Measurements from ENCODE around the gene P4HA2. TPM values are rescaled to one million over a fixed set of nuclear protein-coding genes. Genes with fewer than 3 reads are reported as not detected.

Gene P4HA2
- total and polyA plus RNA-seq, 9 donors, result 40.7 to 71.3 (median 50.5) TPM

DNA sequence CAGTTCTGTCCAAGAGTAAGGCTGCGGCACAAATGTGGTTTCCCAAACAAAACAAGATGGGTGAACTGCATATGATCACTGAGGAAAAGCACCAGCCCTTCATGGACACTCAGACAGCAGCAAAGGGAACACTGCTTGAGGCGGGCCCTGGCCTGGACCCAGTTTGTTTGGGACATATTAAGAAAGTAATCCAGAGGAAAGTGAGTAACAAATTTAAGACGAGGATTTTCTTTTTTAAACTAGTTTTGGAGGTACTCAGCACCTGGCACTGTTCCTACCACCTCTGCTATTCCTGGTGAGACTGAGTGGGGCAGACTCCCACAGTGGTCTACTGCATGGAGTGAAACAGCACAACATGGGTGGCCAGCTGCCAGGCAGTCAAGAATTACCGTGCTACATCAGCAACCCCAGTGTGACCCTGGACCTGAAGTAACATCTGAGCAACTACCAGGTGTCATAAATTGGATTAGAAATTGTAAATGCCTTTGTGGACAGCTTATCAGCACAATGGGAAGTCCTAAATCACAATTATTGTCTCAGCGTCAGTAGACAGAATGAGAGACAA is 28.5 kb downstream of the P4HA2 start:
- Histone ChIP-seq H3K4me1 (ENCODE audit: control insufficient read depth, insufficient read depth, low read length) (peaks cover 15% of the 10 kb centered on the region), H3K36me3 (ENCODE audit: control insufficient read depth, insufficient read depth, low read length) (peaks cover 78% of the 10 kb centered on the region), H3K4me3 (ENCODE audit: low read length) (no peak overlapping the region), H3K27me3 (ENCODE audit: control insufficient read depth, insufficient read depth, low read length) (peaks cover 2% of the 10 kb centered on the region), H3K9me3 (replicated peaks; ENCODE audit: control insufficient read depth, low read depth, low read length) (no peaks in the 10 kb centered on the region), H3K27ac (ENCODE audit: low read length) (no peak overlapping the region)
- DNase-seq, result no peak
- WGBS (ENCODE audit: insufficient coverage), result 64% methylated on average over 3 of the region's 5 CpGs

GRCh38 chr5:132198571-132198970 is 29.1 kb downstream of the P4HA2 start:
- Histone ChIP-seq H3K4me1 (ENCODE audit: control insufficient read depth, insufficient read depth, low read length) (peaks cover 15% of the 10 kb centered on the region), H3K27ac (ENCODE audit: low read length) (no peak overlapping the region), H3K27me3 (ENCODE audit: control insufficient read depth, insufficient read depth, low read length) (peaks cover 2% of the 10 kb centered on the region), H3K9me3 (replicated peaks; ENCODE audit: control insufficient read depth, low read depth, low read length) (no peaks in the 10 kb centered on the region), H3K36me3 (ENCODE audit: control insufficient read depth, insufficient read depth, low read length) (peaks cover 73% of the 10 kb centered on the region), H3K4me3 (ENCODE audit: low read length) (no peak overlapping the region)
- no peak for DNase-seq
- WGBS (ENCODE audit: insufficient coverage), result 90% methylated on average over 2 of the region's 5 CpGs

GRCh38 chr5:132195727-132196126 is 31.9 kb downstream of the P4HA2 start:
- H3K27me3 ChIP-seq (ENCODE audit: control insufficient read depth, insufficient read depth, low read length), result no peaks in the 10 kb centered on the region
- 83% methylated on average over 1 of the region's 1 CpG for WGBS (ENCODE audit: insufficient coverage)
- no peaks in the 10 kb centered on the region for H3K9me3 ChIP-seq (replicated peaks; ENCODE audit: control insufficient read depth, low read depth, low read length)
- no peak overlapping the region for H3K4me3 ChIP-seq (ENCODE audit: low read length)
- peaks cover 62% of the 10 kb centered on the region for H3K36me3 ChIP-seq (ENCODE audit: control insufficient read depth, insufficient read depth, low read length)
- H3K4me1 ChIP-seq (ENCODE audit: control insufficient read depth, insufficient read depth, low read length), result peaks cover 12% of the 10 kb centered on the region
- no peak for DNase-seq
- no peak overlapping the region for H3K27ac ChIP-seq (ENCODE audit: low read length)

DNA sequence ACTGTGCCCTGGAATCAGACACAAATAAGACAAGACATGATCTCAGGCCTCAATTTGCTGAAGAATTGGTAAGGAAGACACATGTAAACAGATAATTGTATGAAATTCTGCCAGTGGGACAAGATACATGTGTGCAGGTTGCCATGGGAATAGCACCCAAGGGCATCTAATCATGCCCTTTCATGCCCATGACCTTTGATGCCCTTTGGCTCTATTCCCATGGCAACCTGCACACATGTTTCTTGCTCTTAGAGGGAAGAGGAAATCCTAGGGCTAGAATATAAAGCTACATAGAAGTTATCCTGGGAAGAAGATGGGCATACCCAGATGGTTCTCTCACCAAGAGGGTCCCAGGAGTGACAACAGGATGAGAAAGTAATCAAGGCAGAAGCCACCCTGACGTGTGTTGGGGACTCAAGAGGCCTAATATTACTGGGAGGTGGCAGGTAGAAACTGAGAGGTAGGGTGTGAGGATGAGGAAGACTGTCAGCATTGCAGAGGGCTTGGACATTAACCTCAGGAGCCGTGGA is 34.4 kb downstream of the P4HA2 start:
- peaks cover 12% of the 10 kb centered on the region for H3K4me1 ChIP-seq (ENCODE audit: control insufficient read depth, insufficient read depth, low read length)
- H3K36me3 ChIP-seq (ENCODE audit: control insufficient read depth, insufficient read depth, low read length), result peaks cover 42% of the 10 kb centered on the region
- DNase-seq, result no peak
- no peak overlapping the region for H3K27ac ChIP-seq (ENCODE audit: low read length)
- no peak overlapping the region for H3K4me3 ChIP-seq (ENCODE audit: low read length)
- H3K27me3 ChIP-seq (ENCODE audit: control insufficient read depth, insufficient read depth, low read length), result no peaks in the 10 kb centered on the region
- H3K9me3 ChIP-seq (replicated peaks; ENCODE audit: control insufficient read depth, low read depth, low read length), result no peaks in the 10 kb centered on the region
- WGBS (ENCODE audit: insufficient coverage), result 69% methylated on average over 2 of the region's 2 CpGs

DNA sequence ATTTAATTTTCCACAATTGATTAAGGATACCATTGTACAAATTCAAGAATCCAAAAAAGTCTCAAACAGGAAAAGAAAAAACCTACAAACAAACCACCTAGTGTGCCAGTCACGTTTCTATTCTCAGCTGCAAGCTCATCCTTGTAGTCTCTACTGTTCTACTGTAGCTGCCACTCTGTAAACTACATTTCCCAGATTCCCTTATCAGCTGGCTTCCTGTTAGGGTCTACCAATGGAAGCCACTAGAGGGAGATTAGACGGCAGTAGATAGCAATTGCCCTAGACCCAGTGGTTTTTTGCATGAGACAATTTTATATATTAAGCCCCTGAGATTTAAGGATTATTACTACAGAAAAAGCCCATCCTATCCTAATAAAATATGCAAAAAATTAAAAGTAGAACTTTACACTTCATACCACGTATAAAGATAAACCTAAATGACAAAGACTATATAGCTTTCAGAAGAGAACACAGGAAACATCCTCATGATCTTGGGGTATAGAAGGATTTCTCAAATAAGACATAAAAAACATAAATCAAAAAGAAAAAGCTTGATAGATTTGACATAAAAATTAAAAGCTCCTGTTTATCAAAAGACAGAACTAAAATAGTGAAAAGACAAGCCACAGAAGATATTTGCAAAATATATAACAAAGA is 37.4 kb downstream of the P4HA2 start:
- H3K9me3 ChIP-seq (replicated peaks; ENCODE audit: control insufficient read depth, low read depth, low read length), result no peaks in the 10 kb centered on the region
- H3K36me3 ChIP-seq (ENCODE audit: control insufficient read depth, insufficient read depth, low read length), result peaks cover 25% of the 10 kb centered on the region
- peak; percentile 85 for DNase-seq
- H3K4me1 ChIP-seq (ENCODE audit: control insufficient read depth, insufficient read depth, low read length), result peaks cover 11% of the 10 kb centered on the region
- no peak overlapping the region for H3K27ac ChIP-seq (ENCODE audit: low read length)
- H3K4me3 ChIP-seq (ENCODE audit: low read length), result no peak overlapping the region
- H3K27me3 ChIP-seq (ENCODE audit: control insufficient read depth, insufficient read depth, low read length), result no peaks in the 10 kb centered on the region
- no CpG with 5 or more reads among the region's 3 CpGs for WGBS (ENCODE audit: insufficient coverage)

DNA sequence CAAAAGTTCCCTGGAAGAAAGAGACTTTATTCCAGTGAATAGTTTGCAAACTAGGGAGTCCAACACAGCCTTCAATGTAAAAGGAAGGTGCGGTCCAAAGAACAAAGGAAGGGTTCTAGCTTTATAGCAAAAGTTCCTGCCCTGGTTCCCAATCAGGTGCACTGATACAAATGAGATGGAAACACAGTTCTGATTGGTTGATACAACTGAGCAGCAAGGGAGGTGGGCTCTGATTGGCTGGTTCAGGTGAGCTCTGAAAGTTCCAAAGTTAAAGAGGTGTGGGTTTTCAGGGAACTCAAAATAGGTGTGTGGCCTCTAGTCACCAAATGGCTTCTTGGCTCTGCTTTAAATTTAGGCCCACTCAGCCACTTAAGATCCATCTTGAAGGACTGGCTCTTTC is 43.1 kb downstream of the P4HA2 start:
- DNase-seq, result no peak
- no peaks in the 10 kb centered on the region for H3K9me3 ChIP-seq (replicated peaks; ENCODE audit: control insufficient read depth, low read depth, low read length)
- 100% methylated on average over 1 of the region's 1 CpG for WGBS (ENCODE audit: insufficient coverage)

DNA sequence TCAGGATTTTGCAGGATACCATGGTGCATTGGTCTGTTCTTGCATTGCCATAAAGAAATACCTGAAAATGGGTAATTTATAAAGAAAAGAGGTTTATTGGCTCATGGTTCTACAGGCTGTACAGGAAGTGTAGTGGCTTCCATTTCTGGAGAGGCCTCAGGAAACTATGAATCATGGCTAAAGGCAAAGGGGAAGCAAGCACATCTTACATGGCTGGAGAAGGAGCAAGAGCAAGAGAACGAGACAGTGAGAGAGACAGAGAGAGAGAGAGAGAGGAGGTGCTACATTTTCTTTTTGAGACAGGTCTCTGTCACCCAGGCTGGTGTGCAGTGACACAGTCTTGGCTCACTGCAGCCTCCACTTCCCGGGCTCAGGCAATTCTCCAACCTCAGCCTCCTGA is 43.9 kb downstream of the P4HA2 start:
- WGBS (ENCODE audit: insufficient coverage), result 88% methylated on average over 1 of the region's 2 CpGs
- DNase-seq, result peak; percentile 39
- Histone ChIP-seq H3K27ac (ENCODE audit: low read length) (no peak overlapping the region), H3K4me3 (ENCODE audit: low read length) (no peak overlapping the region), H3K4me1 (ENCODE audit: control insufficient read depth, insufficient read depth, low read length) (peaks cover 4% of the 10 kb centered on the region), H3K36me3 (ENCODE audit: control insufficient read depth, insufficient read depth, low read length) (no peaks in the 10 kb centered on the region), H3K27me3 (ENCODE audit: control insufficient read depth, insufficient read depth, low read length) (no peaks in the 10 kb centered on the region), H3K9me3 (replicated peaks; ENCODE audit: control insufficient read depth, low read depth, low read length) (no peaks in the 10 kb centered on the region)

More for the DNA sequence above, 43.1 kb downstream of the P4HA2 start:
- no peak overlapping the region for H3K27ac ChIP-seq (ENCODE audit: low read length)
- no peak overlapping the region for H3K4me3 ChIP-seq (ENCODE audit: low read length)
- H3K4me1 ChIP-seq (ENCODE audit: control insufficient read depth, insufficient read depth, low read length), result peaks cover 4% of the 10 kb centered on the region
- no peaks in the 10 kb centered on the region for H3K36me3 ChIP-seq (ENCODE audit: control insufficient read depth, insufficient read depth, low read length)
- no peaks in the 10 kb centered on the region for H3K27me3 ChIP-seq (ENCODE audit: control insufficient read depth, insufficient read depth, low read length)

- Histone ChIP-seq H3K9me3 (replicated peaks; ENCODE audit: control insufficient read depth, low read depth, low read length) (no peaks in the 10 kb centered on the region), H3K36me3 (ENCODE audit: control insufficient read depth, insufficient read depth, low read length) (no peaks in the 10 kb centered on the region), H3K4me1 (ENCODE audit: control insufficient read depth, insufficient read depth, low read length) (peaks cover 4% of the 10 kb centered on the region), H3K27ac (ENCODE audit: low read length) (no peak overlapping the region), H3K4me3 (ENCODE audit: low read length) (no peak overlapping the region), H3K27me3 (ENCODE audit: control insufficient read depth, insufficient read depth, low read length) (no peaks in the 10 kb centered on the region)
- DNase-seq, result peak; percentile 32
- WGBS (ENCODE audit: insufficient coverage), result 47% methylated on average over 8 of the region's 13 CpGs
Observed at GRCh38 chr5:132182359-132183040, 45.2 kb downstream of the P4HA2 start.

GRCh38 chr5:132181011-132181629 is 46.5 kb downstream of the P4HA2 start:
- H3K27ac ChIP-seq (ENCODE audit: low read length), result no peak overlapping the region
- H3K27me3 ChIP-seq (ENCODE audit: control insufficient read depth, insufficient read depth, low read length), result no peaks in the 10 kb centered on the region
- H3K4me3 ChIP-seq (ENCODE audit: low read length), result no peak overlapping the region
- no peak for DNase-seq
- H3K9me3 ChIP-seq (replicated peaks; ENCODE audit: control insufficient read depth, low read depth, low read length), result no peaks in the 10 kb centered on the region
- H3K4me1 ChIP-seq (ENCODE audit: control insufficient read depth, insufficient read depth, low read length), result peaks cover 4% of the 10 kb centered on the region
- 48% methylated on average over 13 of the region's 20 CpGs for WGBS (ENCODE audit: insufficient coverage)
- no peaks in the 10 kb centered on the region for H3K36me3 ChIP-seq (ENCODE audit: control insufficient read depth, insufficient read depth, low read length)

DNA sequence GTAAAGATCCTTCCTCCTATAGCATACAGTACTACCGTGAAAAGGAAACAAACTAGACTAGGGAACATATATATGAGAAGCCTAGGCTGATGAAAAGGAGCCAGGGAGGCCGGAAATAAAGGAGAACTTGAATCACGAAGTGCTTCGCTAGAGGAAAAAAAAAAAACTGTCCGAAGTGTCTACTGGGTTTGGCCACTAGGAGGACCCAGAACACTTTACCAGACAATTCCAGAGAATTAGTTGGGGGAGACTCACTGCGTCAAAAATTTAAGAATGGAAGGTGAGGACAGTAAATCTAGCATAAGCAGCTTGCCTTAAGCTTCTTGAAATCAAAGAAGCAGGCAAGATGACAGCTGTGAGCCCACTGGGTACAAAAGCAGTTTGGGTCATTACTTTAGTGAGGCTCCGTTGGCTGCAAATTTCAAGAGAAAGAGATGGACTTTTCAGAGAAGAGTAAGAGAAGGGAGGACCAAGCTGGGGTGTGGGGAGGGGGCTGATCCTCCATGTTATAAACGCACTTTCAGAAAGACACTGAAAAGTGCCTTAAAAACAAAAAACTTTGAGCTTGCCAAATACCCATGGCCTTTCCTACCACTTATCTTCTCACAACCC is 47.4 kb downstream of the P4HA2 start:
- WGBS (ENCODE audit: insufficient coverage), result 8% methylated on average over 1 of the region's 8 CpGs
- Histone ChIP-seq H3K27me3 (ENCODE audit: control insufficient read depth, insufficient read depth, low read length) (no peaks in the 10 kb centered on the region), H3K4me3 (ENCODE audit: low read length) (no peak overlapping the region), H3K36me3 (ENCODE audit: control insufficient read depth, insufficient read depth, low read length) (no peaks in the 10 kb centered on the region), H3K9me3 (replicated peaks; ENCODE audit: control insufficient read depth, low read depth, low read length) (no peaks in the 10 kb centered on the region), H3K4me1 (ENCODE audit: control insufficient read depth, insufficient read depth, low read length) (peaks cover 4% of the 10 kb centered on the region), H3K27ac (ENCODE audit: low read length) (no peak overlapping the region)
- peak; percentile 85 for DNase-seq

Measured in muscle of leg (tissue), 11 donors.